Urinary bladder (tissue), 4 donors: ENCODE measurements around the gene AMFR. TPM values are rescaled to one million over a fixed set of nuclear protein-coding genes. Genes with fewer than 3 reads are reported as not detected.

Experiments
- DNase-seq: peaks from one replicate; pipeline ENCODE4 v3.0.0-alpha.2; 2015; ENCODE audit errors: extremely low spot score
- H3K27ac ChIP-seq: one replicate; pipeline ENCODE4 v1.5.1; 2013; ENCODE audit warnings: low read depth, mild to moderate bottlenecking, moderate library complexity
- H3K36me3 ChIP-seq: one replicate; pipeline ENCODE4 v1.6.1; 2013; ENCODE audit warnings: mild to moderate bottlenecking, moderate library complexity; ENCODE audit not compliant: insufficient read depth
- H3K4me1 ChIP-seq: one replicate; pipeline ENCODE4 v1.6.1; 2013; ENCODE audit warnings: mild to moderate bottlenecking, moderate library complexity; ENCODE audit not compliant: insufficient read depth
- H3K4me3 ChIP-seq: one replicate; pipeline ENCODE4 v1.5.1; 2013; ENCODE audit warnings: low read depth, low read length
- WGBS: extraction: QIAGEN DNeasy Blood & Tissue Kit; methylation state at CpG from one replicate; pipeline ENCODE4 v1.1.7; 2013; 5-methylcytosine and 5-hydroxymethylcytosine counted together
- polyA plus RNA-seq: library from polyadenylated mRNA; stranded (reverse); fragments of 200-250 nt; gene quantifications from one replicate; pipeline ENCODE4 v1.2.3, GENCODE V29; 2013
- total RNA-seq: library from RNA; depleted of rRNA; stranded (reverse); fragments of >200 nt; gene quantifications from one replicate; pipeline ENCODE4 v1.2.3, GENCODE V29; 2014
- donor health status: healthy with polysubstance abuse.
- donor health status: healthy.

Gene AMFR
- total and polyA plus RNA-seq, 2 donors: 82.6 to 120 TPM

DNA sequence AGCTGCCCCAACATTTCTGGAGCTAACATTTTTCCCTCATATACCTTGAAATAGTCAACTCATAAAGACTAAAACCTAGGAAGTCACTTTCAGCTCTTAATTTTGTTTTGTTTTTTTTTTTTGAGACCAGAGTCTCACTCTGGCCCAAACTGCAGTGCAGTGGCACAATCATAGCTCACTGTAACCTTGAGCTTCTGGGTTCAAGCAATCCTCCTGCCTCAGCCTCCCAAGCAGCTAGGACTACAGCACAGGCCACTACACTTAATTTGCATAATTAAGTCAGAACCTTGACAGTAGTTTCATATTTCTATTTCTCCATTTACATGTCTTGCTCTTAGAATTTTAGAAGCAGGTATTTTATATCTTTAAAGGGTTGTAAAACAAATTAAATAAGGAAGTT is 4.7 kb downstream of the AMFR start:
- H3K4me1 ChIP-seq: no peaks in the 10 kb centered on the region
- no peak overlapping the region for H3K4me3 ChIP-seq

GRCh38 chr16:56419740-56420548 is 5.4 kb downstream of the AMFR start:
- no peak overlapping the region for H3K4me3 ChIP-seq
- no peak for DNase-seq
- H3K36me3 ChIP-seq: no peaks in the 10 kb centered on the region
- no peak overlapping the region for H3K27ac ChIP-seq
- peaks cover 2% of the 10 kb centered on the region for H3K4me1 ChIP-seq
- WGBS: 88% methylated on average over 8 of the region's 8 CpGs

More for the DNA sequence above, 4.7 kb downstream of the AMFR start:
- no peak for DNase-seq
- H3K27ac ChIP-seq: no peak overlapping the region
- H3K36me3 ChIP-seq: no peaks in the 10 kb centered on the region

- no peak overlapping the region for H3K4me3 ChIP-seq
- no peak for DNase-seq
- peaks cover 2% of the 10 kb centered on the region for H3K4me1 ChIP-seq
- 97% methylated on average over 4 of the region's 4 CpGs for WGBS
- H3K27ac ChIP-seq: no peak overlapping the region
- no peaks in the 10 kb centered on the region for H3K36me3 ChIP-seq
These were observed 8.2 kb downstream of the AMFR start for GRCh38 chr16:56417138-56417537.

GRCh38 chr16:56415875-56416274 is 9.5 kb downstream of the AMFR start:
- WGBS: 85% methylated on average over 4 of the region's 4 CpGs

DNA sequence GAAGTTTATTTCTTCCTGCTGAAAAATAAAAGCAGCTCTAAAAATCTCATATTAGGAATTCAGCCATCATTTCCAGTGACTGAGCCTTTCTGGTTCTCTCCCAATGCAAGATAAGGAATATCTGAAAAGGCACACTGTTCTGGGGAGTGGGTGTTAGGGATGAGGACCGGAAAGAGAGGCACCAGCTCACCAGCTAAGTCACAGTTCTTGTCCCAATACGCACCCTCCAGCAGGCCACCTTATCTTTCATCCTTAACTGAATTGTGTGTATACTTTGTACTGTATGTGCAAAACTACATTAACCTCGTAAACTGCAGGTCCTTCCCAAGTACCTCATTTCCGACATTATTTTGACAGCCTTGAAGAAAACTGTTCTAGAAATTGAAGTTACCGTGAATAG is 11.0 kb downstream of the AMFR start:
- H3K4me1 ChIP-seq: peaks cover 2% of the 10 kb centered on the region
- no peak overlapping the region for H3K4me3 ChIP-seq
- WGBS: 67% methylated on average over 5 of the region's 5 CpGs
- H3K36me3 ChIP-seq: no peaks in the 10 kb centered on the region
- no peak for DNase-seq
- no peak overlapping the region for H3K27ac ChIP-seq

More at GRCh38 chr16:56415875-56416274, 9.5 kb downstream of the AMFR start:
- Histone ChIP-seq H3K27ac (no peak overlapping the region), H3K4me3 (no peak overlapping the region), H3K4me1 (peaks cover 2% of the 10 kb centered on the region), H3K36me3 (no peaks in the 10 kb centered on the region)
- no peak for DNase-seq

GRCh38 chr16:56413381-56413780 is 12.0 kb downstream of the AMFR start:
- no peaks in the 10 kb centered on the region for H3K36me3 ChIP-seq
- H3K27ac ChIP-seq: no peak overlapping the region
- 87% methylated on average over 5 of the region's 5 CpGs for WGBS
- peaks cover 2% of the 10 kb centered on the region for H3K4me1 ChIP-seq
- DNase-seq: no peak
- H3K4me3 ChIP-seq: no peak overlapping the region

- 98% methylated on average over 2 of the region's 2 CpGs for WGBS
- H3K27ac ChIP-seq: no peak overlapping the region
- peaks cover 2% of the 10 kb centered on the region for H3K4me1 ChIP-seq
- no peak for DNase-seq
- no peak overlapping the region for H3K4me3 ChIP-seq
- H3K36me3 ChIP-seq: no peaks in the 10 kb centered on the region
These were observed 13.7 kb downstream of the AMFR start for GRCh38 chr16:56411624-56412023.

DNA sequence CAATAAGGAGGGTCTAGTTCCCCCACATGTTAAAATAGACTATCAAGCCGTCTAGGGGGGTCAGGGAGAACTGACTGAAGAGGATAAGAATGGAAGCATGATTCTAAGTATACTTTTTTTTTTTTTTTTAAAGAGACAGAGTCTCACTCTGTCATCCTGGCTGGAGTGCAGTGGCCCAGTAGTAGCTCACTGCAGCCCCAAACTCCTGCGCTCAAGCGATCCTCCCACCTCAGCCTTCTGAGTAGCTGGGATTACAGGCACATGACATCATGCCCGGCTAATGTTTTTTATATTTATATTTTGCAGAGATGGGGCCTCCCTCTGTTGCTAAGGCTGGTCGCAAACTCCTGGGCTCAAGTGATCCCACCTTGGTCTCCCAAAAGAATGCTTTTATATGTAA is 14.2 kb downstream of the AMFR start:
- H3K27ac ChIP-seq: no peak overlapping the region
- H3K4me1 ChIP-seq: peaks cover 2% of the 10 kb centered on the region
- WGBS: 80% methylated on average over 5 of the region's 5 CpGs
- no peak overlapping the region for H3K4me3 ChIP-seq
- DNase-seq: no peak
- H3K36me3 ChIP-seq: no peaks in the 10 kb centered on the region

- DNase-seq: no peak
- Histone ChIP-seq H3K4me1 (no peaks in the 10 kb centered on the region), H3K36me3 (peaks cover 2% of the 10 kb centered on the region), H3K27ac (peak overlapping the region; percentile 32), H3K4me3 (no peak overlapping the region)
- 79% methylated on average over 4 of the region's 4 CpGs for WGBS
These were observed 16.1 kb downstream of the AMFR start for GRCh38 chr16:56409195-56409594.

DNA sequence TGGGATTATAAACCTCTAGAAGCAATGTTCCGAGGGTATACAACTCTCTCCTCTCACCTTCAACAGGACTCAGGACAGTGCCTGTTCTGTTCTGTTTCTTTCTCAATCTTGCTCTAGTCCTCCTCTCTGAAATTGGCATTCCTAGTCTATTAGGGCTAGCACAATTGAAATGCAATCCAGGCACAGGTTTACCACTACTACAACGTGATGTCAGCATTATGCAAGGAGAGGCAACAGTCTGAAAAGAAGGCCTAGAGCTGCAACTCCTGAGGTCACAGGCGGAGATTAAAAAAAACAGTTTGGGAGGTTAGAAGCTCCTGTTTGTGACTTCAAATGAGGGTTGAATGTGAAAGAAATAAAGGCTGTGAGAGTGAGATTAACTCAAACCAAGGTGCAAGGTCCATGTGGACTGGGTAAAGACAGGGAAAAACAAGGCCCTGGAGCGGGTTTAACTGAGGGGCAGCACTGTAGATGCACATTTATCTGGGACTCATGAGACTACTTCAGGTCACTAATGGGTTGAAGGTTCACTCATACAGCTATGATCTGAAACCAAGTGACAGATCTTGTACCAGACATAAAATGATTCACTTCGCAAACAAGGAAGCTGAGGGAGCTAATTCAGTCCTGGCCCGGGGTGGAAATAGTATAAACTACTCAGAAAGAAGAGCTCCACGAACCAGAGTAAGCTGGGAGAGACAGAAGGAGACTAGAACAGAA is 16.8 kb downstream of the AMFR start:
- no peak for DNase-seq
- 82% methylated on average over 7 of the region's 7 CpGs for WGBS
- Histone ChIP-seq H3K4me3 (no peak overlapping the region), H3K27ac (no peak overlapping the region), H3K4me1 (no peaks in the 10 kb centered on the region), H3K36me3 (peaks cover 2% of the 10 kb centered on the region)

GRCh38 chr16:56405977-56406672 is 19.2 kb downstream of the AMFR start:
- Histone ChIP-seq H3K4me3 (no peak overlapping the region), H3K27ac (no peak overlapping the region), H3K4me1 (no peaks in the 10 kb centered on the region), H3K36me3 (peaks cover 3% of the 10 kb centered on the region)
- DNase-seq: no peak
- 79% methylated on average over 4 of the region's 4 CpGs for WGBS

DNA sequence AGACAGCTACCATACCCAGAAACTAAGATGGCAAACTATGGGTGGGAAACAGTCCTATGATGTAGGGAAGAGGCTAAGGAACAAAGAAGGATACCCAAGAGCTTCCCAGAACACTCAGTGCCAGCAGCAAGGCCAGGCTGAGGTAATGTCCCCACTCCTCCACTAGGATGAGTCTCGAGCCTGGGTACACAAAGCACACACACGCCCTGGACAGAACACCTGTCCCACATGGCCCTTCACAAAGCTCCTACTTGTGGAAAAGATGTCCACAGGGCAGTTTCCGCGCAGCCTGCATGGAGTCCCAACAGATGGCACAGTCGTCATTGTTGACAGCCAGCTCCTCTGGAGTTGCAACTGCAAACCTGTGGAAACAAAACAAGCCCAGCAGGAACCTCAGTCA is 23.9 kb downstream of the AMFR start:
- Histone ChIP-seq H3K4me3 (no peak overlapping the region), H3K36me3 (peaks cover 8% of the 10 kb centered on the region), H3K4me1 (no peaks in the 10 kb centered on the region), H3K27ac (no peak overlapping the region)
- DNase-seq: no peak
- WGBS: 92% methylated on average over 5 of the region's 5 CpGs

DNA sequence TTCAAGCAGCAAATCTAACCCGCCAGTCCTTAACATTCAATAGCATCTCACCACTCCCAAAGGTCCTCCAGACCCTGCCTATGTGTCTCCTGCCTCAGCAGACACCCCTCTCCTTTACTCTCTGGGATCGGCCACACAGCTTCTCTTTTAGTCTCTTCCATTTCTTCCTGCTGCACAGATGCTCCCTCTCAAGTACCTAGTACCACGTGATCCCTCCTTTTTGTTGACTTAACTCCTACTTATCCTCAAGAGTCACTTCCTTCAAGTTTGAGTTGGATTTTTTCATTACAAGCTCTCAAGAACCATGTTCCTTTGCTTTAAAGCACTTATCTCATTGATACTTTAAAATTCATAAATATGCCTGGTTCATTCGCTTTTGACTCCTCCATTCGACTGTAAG is 24.9 kb downstream of the AMFR start:
- H3K4me1 ChIP-seq: no peaks in the 10 kb centered on the region
- no peak overlapping the region for H3K4me3 ChIP-seq
- no peak for DNase-seq
- 72% methylated on average over 5 of the region's 5 CpGs for WGBS
- no peak overlapping the region for H3K27ac ChIP-seq
- peaks cover 8% of the 10 kb centered on the region for H3K36me3 ChIP-seq

GRCh38 chr16:56399486-56399885 is 25.9 kb downstream of the AMFR start:
- WGBS: 89% methylated on average over 2 of the region's 2 CpGs
- Histone ChIP-seq H3K4me1 (no peaks in the 10 kb centered on the region), H3K4me3 (no peak overlapping the region), H3K36me3 (peaks cover 5% of the 10 kb centered on the region), H3K27ac (no peak overlapping the region)
- no peak for DNase-seq
